Measurements from ENCODE around the gene SLC5A3. TPM values are rescaled to one million over a fixed set of nuclear protein-coding genes. Genes with fewer than 3 reads are reported as not detected.

SLC5A3 gene
- polyA plus RNA-seq, 1 experiment, result 1.9 TPM

DNA sequence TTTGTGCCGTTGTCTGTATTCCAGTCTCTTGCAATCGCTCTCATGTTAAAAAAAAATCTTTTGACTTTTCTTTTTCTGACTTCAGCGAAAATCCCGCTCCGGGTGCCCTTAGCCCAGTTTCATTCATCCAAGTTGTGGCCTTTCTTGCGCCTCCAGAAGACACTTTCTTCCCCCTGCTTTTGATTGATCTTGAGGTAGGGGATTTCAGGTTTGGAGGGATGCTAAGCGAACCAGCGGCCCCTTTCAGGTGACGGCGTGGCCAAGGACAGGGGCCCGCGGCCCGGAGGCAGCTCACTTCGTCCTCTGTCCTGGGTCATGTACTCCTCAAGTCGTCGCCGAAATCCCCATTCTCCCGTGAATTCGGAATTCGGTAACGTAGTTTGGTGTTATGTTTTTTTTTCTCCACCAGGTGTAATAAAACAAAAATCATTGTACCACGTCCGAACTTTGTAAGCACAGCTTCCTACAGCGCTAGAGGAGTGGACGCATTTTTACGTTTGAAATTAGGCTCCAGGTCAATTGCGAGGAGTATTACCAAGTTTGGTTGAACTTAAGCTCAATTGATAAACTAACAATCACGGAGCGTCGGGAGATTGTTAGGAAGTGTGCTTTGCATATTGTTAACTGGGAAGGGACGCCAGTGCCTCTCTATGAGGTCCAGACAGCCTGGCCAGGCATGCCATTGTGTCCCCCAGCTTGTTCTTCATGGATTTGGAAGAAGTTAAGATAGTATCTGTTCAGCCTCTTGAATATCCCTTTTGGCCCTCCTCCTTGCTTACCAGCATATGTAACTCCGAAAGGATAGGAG is 1.1 kb downstream of the SLC5A3 start:
- Histone ChIP-seq H3K4me3 (ENCODE audit: low read depth, low read length) (peak overlapping the region; percentile 88), H3K27me3 (ENCODE audit: control insufficient read depth, insufficient read depth, low read length) (no peaks in the 10 kb centered on the region), H3K36me3 (ENCODE audit: control insufficient read depth, insufficient read depth, low read length) (no peaks in the 10 kb centered on the region)
- POLR2A ChIA-PET, result no interaction called here
- CTCF ChIA-PET, result interaction anchor here (0.8 to 1.8 kb wide), 6 partner anchors 9 to 273 kb away, joined by 3 to 8 read pairs (median 4); no protein-coding TSS in a partner anchor
- TF ChIP-seq, protein P1, sequence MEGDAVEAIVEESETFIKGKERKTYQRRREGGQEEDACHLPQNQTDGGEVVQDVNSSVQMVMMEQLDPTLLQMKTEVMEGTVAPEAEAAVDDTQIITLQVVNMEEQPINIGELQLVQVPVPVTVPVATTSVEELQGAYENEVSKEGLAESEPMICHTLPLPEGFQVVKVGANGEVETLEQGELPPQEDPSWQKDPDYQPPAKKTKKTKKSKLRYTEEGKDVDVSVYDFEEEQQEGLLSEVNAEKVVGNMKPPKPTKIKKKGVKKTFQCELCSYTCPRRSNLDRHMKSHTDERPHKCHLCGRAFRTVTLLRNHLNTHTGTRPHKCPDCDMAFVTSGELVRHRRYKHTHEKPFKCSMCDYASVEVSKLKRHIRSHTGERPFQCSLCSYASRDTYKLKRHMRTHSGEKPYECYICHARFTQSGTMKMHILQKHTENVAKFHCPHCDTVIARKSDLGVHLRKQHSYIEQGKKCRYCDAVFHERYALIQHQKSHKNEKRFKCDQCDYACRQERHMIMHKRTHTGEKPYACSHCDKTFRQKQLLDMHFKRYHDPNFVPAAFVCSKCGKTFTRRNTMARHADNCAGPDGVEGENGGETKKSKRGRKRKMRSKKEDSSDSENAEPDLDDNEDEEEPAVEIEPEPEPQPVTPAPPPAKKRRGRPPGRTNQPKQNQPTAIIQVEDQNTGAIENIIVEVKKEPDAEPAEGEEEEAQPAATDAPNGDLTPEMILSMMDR (IDR thresholded peaks at IDR 0.05; ENCODE audit: insufficient read depth, low read depth, low read length), result 0 out of 2 replicates have a peak, but pooled peaks have one; percentile 4
- DNase-seq (ENCODE audit: low read depth), result no peak

DNA sequence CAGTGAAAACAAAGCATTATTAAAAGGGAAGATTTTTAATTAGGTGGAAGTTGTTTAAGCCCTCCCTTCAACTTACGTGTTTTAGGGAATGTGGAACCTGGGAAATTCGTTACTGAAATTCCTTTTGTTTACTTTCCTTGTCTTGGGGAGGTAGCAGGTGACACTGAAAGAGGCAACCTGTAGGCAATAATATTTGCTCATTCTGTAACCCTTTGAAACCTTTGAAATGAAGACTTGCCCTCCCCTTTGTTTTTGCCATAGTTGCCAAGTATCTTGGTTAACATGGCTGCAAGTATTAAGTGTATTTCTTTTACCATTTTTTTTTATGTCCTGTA is 1.7 kb downstream of the SLC5A3 start:
- no peaks in the 10 kb centered on the region for H3K27me3 ChIP-seq (ENCODE audit: control insufficient read depth, insufficient read depth, low read length)
- POLR2A ChIA-PET, result no interaction called here
- DNase-seq (ENCODE audit: low read depth), result no peak
- H3K4me3 ChIP-seq (ENCODE audit: low read depth, low read length), result peak overlapping the region; percentile 88; the same call in 1 of the 2 replicates
- H3K36me3 ChIP-seq (ENCODE audit: control insufficient read depth, insufficient read depth, low read length), result no peaks in the 10 kb centered on the region
- CTCF ChIA-PET, result interaction anchor here (1.2 to 4.0 kb wide), 3 partner anchors 55 to 273 kb away, joined by 4 to 24 read pairs (median 8); no protein-coding TSS in a partner anchor
- TF ChIP-seq, protein P1 (IDR thresholded peaks at IDR 0.05; ENCODE audit: insufficient read depth, low read depth, low read length), result no peak

DNA sequence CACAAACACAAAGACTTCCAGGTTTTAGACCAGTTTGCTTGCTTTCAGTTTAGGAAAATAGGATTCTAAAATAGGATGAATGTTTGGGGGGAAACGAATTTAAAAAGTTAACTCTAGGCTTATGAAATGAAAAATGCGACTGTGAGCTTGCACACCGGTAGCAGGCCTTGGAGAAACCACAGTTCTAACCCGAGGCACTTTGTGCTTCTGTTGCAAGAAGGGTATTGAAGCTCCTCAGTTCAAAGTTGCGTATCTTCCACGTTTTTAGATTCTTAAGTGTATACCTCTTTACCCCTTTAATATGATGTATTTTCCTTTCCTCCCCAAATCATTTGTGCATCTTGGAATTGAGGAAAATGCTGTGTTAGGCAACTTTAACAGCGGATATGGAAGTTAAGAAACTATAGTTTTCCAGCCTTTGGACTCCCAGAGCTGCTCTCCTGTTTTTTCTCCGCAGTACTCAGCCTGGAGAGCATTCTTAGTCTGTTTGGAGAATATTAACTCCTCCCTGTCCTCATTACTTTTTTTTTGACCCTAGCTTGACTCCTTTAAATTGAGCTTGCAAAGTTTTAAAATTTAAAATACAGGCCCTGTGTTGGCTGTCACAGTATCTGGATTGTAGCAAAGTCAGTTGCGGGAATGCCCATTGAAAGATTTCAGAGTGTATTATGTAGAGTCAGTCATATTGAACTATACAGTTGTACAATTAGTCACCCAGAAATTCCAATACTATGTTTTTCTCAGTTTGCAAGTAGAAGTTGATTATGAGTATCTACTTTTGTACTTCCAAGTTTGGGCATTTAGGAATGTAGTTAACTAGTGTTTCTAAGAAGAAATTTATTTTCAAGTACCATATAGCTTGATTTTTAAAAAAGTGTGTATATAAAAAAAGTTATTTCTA is 2.6 kb downstream of the SLC5A3 start:
- TF ChIP-seq, protein P1 (IDR thresholded peaks at IDR 0.05; ENCODE audit: insufficient read depth, low read depth, low read length), result no peak
- Histone ChIP-seq H3K27me3 (ENCODE audit: control insufficient read depth, insufficient read depth, low read length) (no peaks in the 10 kb centered on the region), H3K36me3 (ENCODE audit: control insufficient read depth, insufficient read depth, low read length) (no peaks in the 10 kb centered on the region), H3K4me3 (ENCODE audit: low read depth, low read length) (no peak overlapping the region)
- CTCF ChIA-PET, result interaction anchor here (0.7 to 4.0 kb wide), 6 partner anchors 23 to 272 kb away, joined by 3 to 24 read pairs (median 5); no protein-coding TSS in a partner anchor
- DNase-seq (ENCODE audit: low read depth), result no peak
- POLR2A ChIA-PET, result no interaction called here

DNA sequence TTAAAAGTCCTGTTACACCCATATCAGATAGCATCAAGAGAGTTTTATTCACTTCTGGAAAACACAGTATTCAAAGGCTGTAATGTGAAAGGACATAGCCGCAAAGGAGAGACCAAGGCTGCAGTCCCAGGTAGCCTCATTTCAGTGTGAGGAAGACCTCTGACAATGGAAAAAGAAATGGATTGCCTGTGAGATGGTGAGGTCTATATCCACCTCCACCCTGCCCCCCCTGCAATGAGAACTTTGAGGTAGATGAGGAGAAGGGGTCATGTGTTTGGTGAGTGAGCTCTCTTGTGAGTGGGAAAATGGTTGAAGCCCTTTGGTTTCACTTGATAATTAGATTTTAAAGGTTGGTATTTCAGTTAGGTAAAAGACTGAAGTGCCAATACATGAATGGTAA is 3.5 kb downstream of the SLC5A3 start:
- POLR2A ChIA-PET, result no interaction called here
- CTCF ChIA-PET, result interaction anchor here (1.2 to 4.0 kb wide), 3 partner anchors 22 to 153 kb away, joined by 3 to 24 read pairs (median 5); no protein-coding TSS in a partner anchor
- no peaks in the 10 kb centered on the region for H3K36me3 ChIP-seq (ENCODE audit: control insufficient read depth, insufficient read depth, low read length)

More for the DNA sequence above, 3.5 kb downstream of the SLC5A3 start:
- Histone ChIP-seq H3K4me3 (ENCODE audit: low read depth, low read length) (no peak overlapping the region), H3K27me3 (ENCODE audit: control insufficient read depth, insufficient read depth, low read length) (no peaks in the 10 kb centered on the region)
- TF ChIP-seq, protein P1 (IDR thresholded peaks at IDR 0.05; ENCODE audit: insufficient read depth, low read depth, low read length), result no peak
- DNase-seq (ENCODE audit: low read depth), result no peak

Measured in BJ (cell line).